IMR-90 (cell line): ENCODE measurements around the gene ACOT4. TPM values are rescaled to one million over a fixed set of nuclear protein-coding genes. Genes with fewer than 3 reads are reported as not detected.

Experiments used
- ATAC-seq: fragments of 200-7000 bp; cut with Tn5 transposase; 2 replicates; pipeline ENCODE4 v1.9.1; 2020; ENCODE audit warnings: low read depth, mild to moderate bottlenecking, moderate library complexity
- BruUV-seq: library from RNA; stranded (reverse); fragments of 400-500 nt; replicated peaks from 2 replicates; lab custom pipeline; 2021; lab: Mats Ljungman, UMichigan
- CTCF ChIA-PET: fragments of 300-600 bp; formaldehyde crosslinking; extraction: SDS; loops from one replicate; lab custom pipeline; 2021; ENCODE audit warnings: antibody characterized with exemption; lab: Yijun Ruan, JAX
- POLR2A ChIA-PET: fragments of 300-600 bp; sonication (Branson Sonifier 250); formaldehyde crosslinking; loops from one replicate; lab custom pipeline; 2022; ENCODE audit warnings: antibody characterized with exemption; ENCODE audit not compliant: unreplicated experiment; lab: Charles Lee
- DNase-seq: peaks from one replicate; pipeline ENCODE4 v3.0.0; 2013
- H2AFZ ChIP-seq: replicated peaks from 2 replicates; pipeline ENCODE3; 2013; ENCODE audit warnings: low read length, mild to moderate bottlenecking; ENCODE audit not compliant: poor library complexity
- H2AK5ac ChIP-seq: 2 replicates; pipeline ENCODE4 v1.6.1; 2013; ENCODE audit warnings: low read depth, low read length, inconsistent platforms
- H2AK9ac ChIP-seq: replicated peaks from 2 replicates; pipeline ENCODE3; 2013; ENCODE audit warnings: mild to moderate bottlenecking, low read depth, low read length, moderate library complexity; ENCODE audit not compliant: poor library complexity
- H2BK120ac ChIP-seq: 2 replicates; pipeline ENCODE4 v1.6.1; 2013; ENCODE audit warnings: low read depth, low read length, inconsistent platforms
- H2BK15ac ChIP-seq: 3 replicates; pipeline ENCODE4 v1.6.1; 2013; ENCODE audit warnings: low read depth, low read length, inconsistent platforms
- H2BK20ac ChIP-seq: 2 replicates; pipeline ENCODE4 v1.6.1; 2013; ENCODE audit warnings: low read depth, mild to moderate bottlenecking, inconsistent platforms, low read length, moderate library complexity
- H2BK5ac ChIP-seq: 2 replicates; pipeline ENCODE4 v1.6.1; 2013; ENCODE audit warnings: mild to moderate bottlenecking, low read depth, low read length, inconsistent platforms; ENCODE audit not compliant: poor library complexity, severe bottlenecking
- H3K14ac ChIP-seq: replicated peaks from 2 replicates; pipeline ENCODE4 v1.6.1; 2013; ENCODE audit warnings: low read depth, low read length, inconsistent platforms
- H3K18ac ChIP-seq: 2 replicates; pipeline ENCODE4 v1.6.1; 2013; ENCODE audit warnings: low read depth, low read length, control low read depth
- H3K23ac ChIP-seq: 2 replicates; pipeline ENCODE4 v1.6.1; 2013; ENCODE audit warnings: low read depth, low read length, inconsistent platforms
- H3K27ac ChIP-seq: 2 replicates; pipeline ENCODE4 v1.5.1; 2013; ENCODE audit warnings: mild to moderate bottlenecking, control low read depth, low read length; ENCODE audit not compliant: insufficient read depth
- H3K27me3 ChIP-seq: 2 replicates; pipeline ENCODE4 v1.6.1; 2013; ENCODE audit warnings: low read length; ENCODE audit not compliant: control insufficient read depth, insufficient read depth
- H3K36me3 ChIP-seq: 2 replicates; pipeline ENCODE4 v1.6.1; 2013; ENCODE audit warnings: low read length, mixed read lengths; ENCODE audit not compliant: control insufficient read depth, insufficient read depth
- H3K4ac ChIP-seq: 2 replicates; pipeline ENCODE4 v1.6.1; 2013; ENCODE audit warnings: low read depth, low read length, inconsistent platforms
- H3K4me1 ChIP-seq: 2 replicates; pipeline ENCODE4 v1.6.1; 2013; ENCODE audit warnings: low read length, mixed read lengths; ENCODE audit not compliant: control insufficient read depth, insufficient read depth
- H3K4me2 ChIP-seq: 2 replicates; pipeline ENCODE4 v1.6.1; 2013; ENCODE audit warnings: low read depth, mild to moderate bottlenecking, control low read depth, low read length, moderate library complexity
- H3K4me3 ChIP-seq: 2 replicates; pipeline ENCODE4 v1.5.1; 2013; ENCODE audit warnings: low read depth, mild to moderate bottlenecking, control low read depth, low read length, moderate library complexity; ENCODE audit not compliant: insufficient read depth
- H3K56ac ChIP-seq: 2 replicates; pipeline ENCODE4 v1.6.1; 2013; ENCODE audit warnings: low read length, inconsistent platforms; ENCODE audit not compliant: insufficient read depth; ENCODE audit errors: extremely low read depth
- H3K79me1 ChIP-seq, 2 experiments: 2 replicates each; pipeline ENCODE4 v1.6.1; 2013; ENCODE audit warnings: low read length in 2 of 2, inconsistent platforms in 1 of 2, low read depth in 1 of 2
- H3K9ac ChIP-seq: 2 replicates; pipeline ENCODE4 v1.6.1; 2013; ENCODE audit warnings: low read depth, low read length, control low read depth
- H3K9me1 ChIP-seq: 2 replicates; pipeline ENCODE4 v1.6.1; 2013; ENCODE audit warnings: low read length, inconsistent platforms; ENCODE audit not compliant: insufficient read depth
- H3K9me3 ChIP-seq: 2 replicates; pipeline ENCODE4 v1.6.1; 2013; ENCODE audit warnings: low read length; ENCODE audit not compliant: control insufficient read depth, insufficient read depth
- H4K20me1 ChIP-seq: 2 replicates; pipeline ENCODE4 v1.6.1; 2013; ENCODE audit warnings: low read length, inconsistent platforms; ENCODE audit not compliant: insufficient read depth
- H4K5ac ChIP-seq: 2 replicates; pipeline ENCODE4 v1.6.1; 2013; ENCODE audit warnings: mild to moderate bottlenecking, low read depth, low read length, control low read depth
- H4K8ac ChIP-seq, 2 experiments: 2 replicates each; pipeline ENCODE4 v1.6.1; 2013; ENCODE audit warnings: low read depth in 2 of 2, low read length in 2 of 2, control low read depth in 1 of 2, inconsistent platforms in 1 of 2
- H4K91ac ChIP-seq: 2 replicates; pipeline ENCODE4 v1.6.1; 2013; ENCODE audit warnings: low read depth, low read length, inconsistent platforms; ENCODE audit not compliant: insufficient read depth
- MXI1 ChIP-seq: IDR thresholded peaks from 2 replicates; pipeline ENCODE4 v1.6.1; 2012; ENCODE audit warnings: low read depth, mild to moderate bottlenecking, low read length, moderate library complexity, borderline replicate concordance
- POLR2A ChIP-seq: IDR thresholded peaks from 2 replicates; pipeline ENCODE4 v1.6.1; 2012; ENCODE audit warnings: mild to moderate bottlenecking, low read depth, low read length
- RCOR1 ChIP-seq: IDR thresholded peaks from 2 replicates; pipeline ENCODE4 v1.6.1; 2012; ENCODE audit warnings: mild to moderate bottlenecking, low read length, improper control_type of control experiment; ENCODE audit not compliant: insufficient replicate concordance
- WGBS, 2 experiments: methylation state at CpG; one replicate each; pipeline versions ENCODE4 v1.1.5 to v1.1.7; 2013; ENCODE audit warnings: missing lambda C conversion rate in 2 of 2; ENCODE audit not compliant: insufficient read length in 1 of 2; ENCODE audit errors: extremely low coverage in 2 of 2; 5-methylcytosine and 5-hydroxymethylcytosine counted together
- dilution Hi-C: fragments of 300-500 bp; cut with HindIII; formaldehyde crosslinking; loops from one replicate; pipeline ENCODE4 v1.14.3; 2018; ENCODE audit warnings: low sequenced_read_pairs; ENCODE audit not compliant: unreplicated experiment
- in situ Hi-C: fragments of 300-500 bp; cut with MboI; formaldehyde crosslinking; loops from 3 replicates; pipeline ENCODE4 v1.14.3; 2019; ENCODE audit warnings: low sequenced_read_pairs, inconsistent platforms, mixed read lengths
- intact Hi-C: fragments of 100-400 bp; cut with micrococcal nuclease; formaldehyde crosslinking; loops from 2 replicates; pipeline ENCODE4 v1.10.0; 2022
- polyA plus RNA-seq, 3 experiments: library from polyadenylated mRNA; depleted of rRNA; stranded (reverse); fragments of >200 nt; gene quantifications; 2 replicates each; pipeline ENCODE4 v1.2.3, GENCODE V29; 2012; ENCODE audit warnings: low replicate concordance in 1 of 3
- total RNA-seq: library from RNA; depleted of rRNA; stranded (reverse); fragments of >200 nt; gene quantifications from 2 replicates; pipeline ENCODE4 v1.2.3, GENCODE V29; 2012
- TF ChIP-seq, protein P1 (sequence below): fragments of 150-350 bp; IDR thresholded peaks from 2 replicates; pipeline ENCODE4 v1.6.1; 2017; ENCODE audit warnings: mild to moderate bottlenecking, antibody characterized with exemption, low read length, low read depth
- TF ChIP-seq, protein P2 (sequence below): conservative IDR thresholded peaks from 2 replicates; pipeline ENCODE4 v1.5.1; 2012; ENCODE audit warnings: mild to moderate bottlenecking, low read depth, low read length, improper control_type of control experiment

The ACOT4 gene
- total and polyA plus RNA-seq, 2 of the 4 experiments (the other 2 are of a cell fraction) = 0.22 to 0.54 TPM

DNA sequence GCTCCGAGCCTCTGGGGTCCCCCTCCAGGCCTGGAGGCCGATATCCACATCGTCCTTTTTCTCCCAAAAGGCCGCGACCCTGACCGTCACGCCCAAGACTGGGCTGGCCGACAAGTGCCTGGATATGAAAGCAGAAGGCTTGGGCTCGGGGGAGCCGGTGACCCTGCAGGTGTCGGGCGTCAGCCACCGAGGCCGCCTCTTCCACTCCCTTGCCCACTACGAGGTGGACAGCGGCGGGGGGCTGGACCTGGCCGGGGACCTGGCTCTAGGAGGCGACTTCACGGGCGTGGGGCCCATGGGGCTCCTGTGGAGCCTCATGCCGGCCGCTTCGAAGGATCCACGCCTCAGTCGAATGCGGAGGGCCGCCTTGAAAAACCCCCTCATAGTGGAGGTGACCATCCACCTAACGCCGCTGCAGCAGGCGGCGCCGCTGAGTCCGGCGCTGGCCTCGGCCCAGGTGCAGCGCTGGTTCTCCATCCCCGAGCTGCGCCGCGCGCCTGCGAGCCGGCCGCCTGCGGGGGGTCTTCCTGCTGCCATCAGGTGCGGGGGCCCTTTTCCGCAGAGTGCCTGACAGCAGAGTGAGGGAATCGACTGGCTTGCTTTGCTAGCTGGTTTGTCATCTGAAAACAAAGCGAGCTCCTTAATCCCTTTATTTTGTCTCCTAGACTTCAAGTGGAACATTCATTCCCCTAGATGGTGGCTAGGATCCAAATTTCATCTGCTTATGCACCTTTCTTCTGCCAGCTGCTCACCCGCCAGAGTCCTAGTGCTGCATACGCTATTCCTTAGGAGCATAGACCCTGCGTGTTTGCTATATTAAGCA lies 42.5 kb downstream of the ACOT4 start:
- Histone ChIP-seq H3K27ac (no peak overlapping the region), H3K79me1 (no peaks in the 10 kb centered on the region), H3K56ac (no peak overlapping the region), H2AK5ac (no peak overlapping the region), H2BK20ac (no peak overlapping the region), H4K20me1 (no peaks in the 10 kb centered on the region), H3K4me3 (no peak overlapping the region), H3K9me1 (peaks cover 2% of the 10 kb centered on the region; the same call in 1 of the 2 replicates), H2BK120ac (no peak overlapping the region), H3K9ac (no peak overlapping the region), H3K18ac (no peak overlapping the region), H4K91ac (peak overlapping the region; percentile 15; the same call in 1 of the 2 replicates), H4K8ac (peak overlapping the region; percentile 62 to 95; a peak in 2 of 4 replicates), H3K27me3 (no peaks in the 10 kb centered on the region; the same call in 1 of the 2 replicates), H3K14ac (no peak overlapping the region), H2BK15ac (no peak overlapping the region), H3K9me3 (no peaks in the 10 kb centered on the region), H2AFZ (peak overlapping the region; percentile 98), H4K5ac (no peak overlapping the region), H3K4me2 (no peak overlapping the region; the same call in 1 of the 2 replicates), H3K4me1 (no peaks in the 10 kb centered on the region), H2BK5ac (no peak overlapping the region), H3K36me3 (no peaks in the 10 kb centered on the region), H3K23ac (no peak overlapping the region), H3K4ac (no peak overlapping the region; the same call in 1 of the 2 replicates), H2AK9ac (peak overlapping the region; percentile 89)
- TF ChIP-seq, protein P1, sequence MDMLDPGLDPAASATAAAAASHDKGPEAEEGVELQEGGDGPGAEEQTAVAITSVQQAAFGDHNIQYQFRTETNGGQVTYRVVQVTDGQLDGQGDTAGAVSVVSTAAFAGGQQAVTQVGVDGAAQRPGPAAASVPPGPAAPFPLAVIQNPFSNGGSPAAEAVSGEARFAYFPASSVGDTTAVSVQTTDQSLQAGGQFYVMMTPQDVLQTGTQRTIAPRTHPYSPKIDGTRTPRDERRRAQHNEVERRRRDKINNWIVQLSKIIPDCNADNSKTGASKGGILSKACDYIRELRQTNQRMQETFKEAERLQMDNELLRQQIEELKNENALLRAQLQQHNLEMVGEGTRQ = no peak
- TF ChIP-seq MXI1 (no peak), POLR2A (no peak), RCOR1 (no peak)
- TF ChIP-seq, protein P2, sequence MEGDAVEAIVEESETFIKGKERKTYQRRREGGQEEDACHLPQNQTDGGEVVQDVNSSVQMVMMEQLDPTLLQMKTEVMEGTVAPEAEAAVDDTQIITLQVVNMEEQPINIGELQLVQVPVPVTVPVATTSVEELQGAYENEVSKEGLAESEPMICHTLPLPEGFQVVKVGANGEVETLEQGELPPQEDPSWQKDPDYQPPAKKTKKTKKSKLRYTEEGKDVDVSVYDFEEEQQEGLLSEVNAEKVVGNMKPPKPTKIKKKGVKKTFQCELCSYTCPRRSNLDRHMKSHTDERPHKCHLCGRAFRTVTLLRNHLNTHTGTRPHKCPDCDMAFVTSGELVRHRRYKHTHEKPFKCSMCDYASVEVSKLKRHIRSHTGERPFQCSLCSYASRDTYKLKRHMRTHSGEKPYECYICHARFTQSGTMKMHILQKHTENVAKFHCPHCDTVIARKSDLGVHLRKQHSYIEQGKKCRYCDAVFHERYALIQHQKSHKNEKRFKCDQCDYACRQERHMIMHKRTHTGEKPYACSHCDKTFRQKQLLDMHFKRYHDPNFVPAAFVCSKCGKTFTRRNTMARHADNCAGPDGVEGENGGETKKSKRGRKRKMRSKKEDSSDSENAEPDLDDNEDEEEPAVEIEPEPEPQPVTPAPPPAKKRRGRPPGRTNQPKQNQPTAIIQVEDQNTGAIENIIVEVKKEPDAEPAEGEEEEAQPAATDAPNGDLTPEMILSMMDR = 0 out of 2 replicates have a peak, but pooled peaks have one; percentile 13
- WGBS, 2 experiments = 24% methylated on average over 25 of the region's 53 CpGs; no CpG with 5 or more reads in 1 of the 2 experiments
- DNase-seq (no peak), ATAC-seq (no peak)
- POLR2A ChIA-PET = no interaction called here
- CTCF ChIA-PET = interaction anchor here (0.6 to 2.4 kb wide), 3 partner anchors 21 to 138 kb away, joined by 3 to 12 read pairs (median 10); no protein-coding TSS in a partner anchor
- no TSS peak for BruUV-seq
- intact Hi-C loops (loop anchor here (10.0 kb wide), 2 partner anchors 339 to 459 kb away; no protein-coding TSS in a partner anchor), dilution Hi-C loops (no loop called here), in situ Hi-C loops (no loop called here)
